Right lobe of liver (tissue), 6 donors: Measurements from ENCODE around the gene CEP85. TPM values are rescaled to one million over a fixed set of nuclear protein-coding genes. Genes with fewer than 3 reads are reported as not detected.

Source experiments
- ATAC-seq, 4 donors: fragments of 200-7000 bp; cut with Tn5 transposase; one replicate each; pipeline ENCODE4 v1.9.1; 2020; ENCODE audit warnings: mild to moderate bottlenecking in 4 of 4, moderate library complexity in 4 of 4
- DNase-seq, 3 donors: peaks; one replicate each; pipeline ENCODE4 v3.0.0-alpha.2; 2020
- H3K27ac ChIP-seq, 3 donors: fragments of 200-600 bp; one replicate each; pipeline ENCODE4 v1.8.0; 2022
- H3K27me3 ChIP-seq, 2 donors: fragments of 200-600 bp; one replicate each; pipeline ENCODE4 v1.8.0; 2022
- H3K36me3 ChIP-seq, 4 donors: fragments of 200-600 bp; sonication (generic) in 1 of 4; one replicate each; pipeline versions ENCODE4 v1.5.1 to v1.8.0; 2017 to 2022; ENCODE audit warnings: control low read depth in 1 of 4
- H3K4me1 ChIP-seq, 4 donors: fragments of 200-600 bp; sonication (generic) in 1 of 4; one replicate each; pipeline versions ENCODE4 v1.5.1 to v1.8.0; 2017 to 2022; ENCODE audit warnings: control low read depth in 1 of 4
- H3K4me3 ChIP-seq, 3 donors: fragments of 200-600 bp; one replicate each; pipeline ENCODE4 v1.8.0; 2022
- H3K9me3 ChIP-seq, 4 donors: fragments of 200-600 bp; sonication (generic) in 1 of 4; one replicate each; pipeline versions ENCODE4 v1.5.1 to v1.8.0; 2017 to 2022; ENCODE audit warnings: control low read depth in 1 of 4
- CTCF ChIP-seq, 4 donors: fragments of 200-600 bp in 3 of 4; fragments of 450-650 bp in 1 of 4; IDR thresholded peaks; one replicate each; pipeline versions ENCODE4 v1.5.1 to v1.8.0; 2016 to 2022; ENCODE audit warnings: antibody characterized with exemption in 4 of 4, mild to moderate bottlenecking in 2 of 4
- POLR2A ChIP-seq: fragments of 450-650 bp; IDR thresholded peaks from one replicate; pipeline ENCODE4 v1.6.1; 2017; ENCODE audit warnings: antibody characterized with exemption, mild to moderate bottlenecking
- WGBS: methylation state at CpG from one replicate; pipeline ENCODE4 v1.1.6; 2018; ENCODE audit warnings: low coverage, low lambda C conversion rate; ENCODE audit not compliant: insufficient coverage; ENCODE audit errors: missing lambda C conversion rate; 5-methylcytosine and 5-hydroxymethylcytosine counted together
- intact Hi-C, 2 donors: fragments of 100-400 bp; cut with DNase I; formaldehyde crosslinking; loops; one replicate each; pipeline versions ENCODE4 v1.11.2 to v1.14.1; 2022
- long read RNA-seq: library from polyadenylated mRNA; unstranded; transcript quantifications from one replicate; pipeline ENCODE4 v2.0.0, GENCODE V29; 2019
- total RNA-seq, 6 experiments: library from RNA; depleted of rRNA in 2 of 6; stranded (reverse); fragments of >200 nt in 2 of 6; fragmentation: NEBNext Ultra II Directional in 3 of 6; extraction: Animal tissue kit (Norgen Biotek cat#: 25700) in 3 of 6; gene quantifications; one replicate each; pipeline versions ENCODE4 v1.1.0 to v1.2.4, GENCODE V29; 2016 to 2023
- donor health status: DM: no; HTN: yes; CAD: no.
- donor health status: DM: no; HTN: no; CAD: no.
- donor health status: DM: no; HTN: no; CAD: no.
- donor health status: DM: no; HTN: yes; CAD: no.
- donor health status: DM: no; HTN: yes; CAD: no.

Gene CEP85, protein sequence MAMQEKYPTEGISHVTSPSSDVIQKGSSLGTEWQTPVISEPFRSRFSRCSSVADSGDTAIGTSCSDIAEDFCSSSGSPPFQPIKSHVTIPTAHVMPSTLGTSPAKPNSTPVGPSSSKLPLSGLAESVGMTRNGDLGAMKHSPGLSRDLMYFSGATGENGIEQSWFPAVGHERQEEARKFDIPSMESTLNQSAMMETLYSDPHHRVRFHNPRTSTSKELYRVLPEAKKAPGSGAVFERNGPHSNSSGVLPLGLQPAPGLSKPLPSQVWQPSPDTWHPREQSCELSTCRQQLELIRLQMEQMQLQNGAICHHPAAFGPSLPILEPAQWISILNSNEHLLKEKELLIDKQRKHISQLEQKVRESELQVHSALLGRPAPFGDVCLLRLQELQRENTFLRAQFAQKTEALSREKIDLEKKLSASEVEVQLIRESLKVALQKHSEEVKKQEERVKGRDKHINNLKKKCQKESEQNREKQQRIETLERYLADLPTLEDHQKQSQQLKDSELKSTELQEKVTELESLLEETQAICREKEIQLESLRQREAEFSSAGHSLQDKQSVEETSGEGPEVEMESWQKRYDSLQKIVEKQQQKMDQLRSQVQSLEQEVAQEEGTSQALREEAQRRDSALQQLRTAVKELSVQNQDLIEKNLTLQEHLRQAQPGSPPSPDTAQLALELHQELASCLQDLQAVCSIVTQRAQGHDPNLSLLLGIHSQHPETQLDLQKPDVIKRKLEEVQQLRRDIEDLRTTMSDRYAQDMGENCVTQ
- total RNA-seq, result 1 to 10 TPM; 5.2 to 7.8 (median 5.8) TPM
- long read RNA-seq, partial matches to known transcripts, result 0 of 1 reads
- long read RNA-seq, other reads (novel, unspliced or antisense), result 1 of 1 reads

DNA sequence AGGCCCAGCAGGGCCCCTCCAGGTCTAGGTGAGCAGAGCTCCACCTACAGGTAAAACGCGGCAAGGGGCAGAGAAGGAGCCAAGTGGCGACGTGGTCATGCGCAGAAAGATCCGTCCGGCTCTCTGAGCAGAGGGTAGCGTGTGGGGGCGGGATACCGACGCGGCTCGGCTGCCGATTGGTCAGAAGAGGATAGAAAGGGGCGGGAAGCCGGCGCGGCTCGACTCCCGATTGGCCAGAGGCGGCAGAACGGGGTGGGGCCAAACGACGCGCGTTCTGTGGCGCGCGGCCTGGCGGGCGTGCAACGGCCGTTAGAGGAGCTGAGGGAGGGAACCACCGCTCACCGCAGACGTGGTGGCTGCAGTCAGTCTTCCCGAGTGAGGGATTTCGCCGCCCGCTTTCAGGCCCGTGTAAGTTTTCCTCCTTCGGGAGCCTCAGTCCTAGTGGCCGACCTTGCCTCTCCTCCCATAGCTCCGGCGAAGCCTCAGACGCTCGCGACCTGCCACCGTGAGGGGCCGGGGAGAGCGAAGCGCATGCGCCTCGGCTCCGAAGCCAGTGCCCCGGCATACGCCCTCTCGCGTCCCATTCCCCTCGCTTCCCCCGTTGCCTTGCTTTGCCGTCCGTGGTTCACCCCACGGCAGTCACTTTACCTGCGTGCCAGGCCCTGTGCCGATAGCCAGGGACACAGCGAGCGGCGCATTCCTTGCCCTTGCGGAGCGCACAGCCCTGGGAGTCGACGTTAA, at the start of gene CEP85:
CEP85 (plus strand) TSS at position 298 of the 741 bp plus-strand sequence. CDS start 5,584 bp downstream, outside the sequence.
- Histone ChIP-seq H3K4me3 (peak within 1 kb of the TSS; percentile 57 to 72 (median 69)), H3K4me1 (peaks cover 0 to 16% (median 3%) of the 10 kb centered on the region in 4 donors), H3K27me3 (no peaks in the 10 kb centered on the region), H3K36me3 (peaks cover 0 to 4% (median 0%) of the 10 kb centered on the region in 4 donors), H3K9me3 (no peaks in the 10 kb centered on the region), H3K27ac (peak within 1 kb of the TSS; percentile 58 to 80 (median 70))
- intact Hi-C loops, result no loop called here
- peak; percentile 99 for DNase-seq
- peak; percentile 81 to 91 (median 89) for TF ChIP-seq CTCF (IDR thresholded peaks at IDR 0.05)
- TF ChIP-seq POLR2A, result peak; percentile 95
- 0% methylated on average over 16 of the region's 73 CpGs for WGBS
- ATAC-seq, result peak; percentile 95 to 96 (median 96)

DNA sequence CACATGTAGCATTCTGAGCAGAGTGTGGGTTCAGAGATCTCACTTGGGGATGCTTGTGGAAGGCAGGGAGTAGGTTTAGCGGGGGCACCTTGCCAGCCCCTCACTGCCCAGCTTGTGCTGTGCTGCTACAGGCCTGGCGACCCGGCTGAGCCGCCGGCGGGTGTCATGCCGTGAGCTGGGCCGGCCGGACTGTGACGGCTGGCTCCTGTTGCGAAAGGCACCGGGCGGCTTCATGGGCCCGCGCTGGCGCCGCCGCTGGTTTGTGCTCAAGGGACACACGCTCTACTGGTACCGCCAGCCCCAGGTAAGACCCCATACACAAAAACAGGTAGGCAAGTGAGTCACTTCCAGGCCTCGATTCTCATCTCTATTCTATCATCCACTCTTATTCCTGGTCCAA, 49.1 kb upstream of the CEP85 start:
- Histone ChIP-seq H3K9me3 (no peaks in the 10 kb centered on the region), H3K27me3 (no peaks in the 10 kb centered on the region), H3K4me3 (no peak overlapping the region), H3K27ac (no peak overlapping the region), H3K36me3 (no peaks in the 10 kb centered on the region), H3K4me1 (no peaks in the 10 kb centered on the region)
- 64% methylated on average over 1 of the region's 21 CpGs for WGBS
- no peak for ATAC-seq
- no peak for DNase-seq
- TF ChIP-seq CTCF (IDR thresholded peaks at IDR 0.05), result no peak
- TF ChIP-seq POLR2A, result no peak
- intact Hi-C loops, result no loop called here

GRCh38 chr1:26187882-26188281, 46.1 kb upstream of the CEP85 start:
- Histone ChIP-seq H3K4me1 (no peaks in the 10 kb centered on the region), H3K36me3 (no peaks in the 10 kb centered on the region), H3K4me3 (no peak overlapping the region), H3K9me3 (no peaks in the 10 kb centered on the region), H3K27me3 (no peaks in the 10 kb centered on the region), H3K27ac (no peak overlapping the region)
- WGBS, result no CpG with 5 or more reads among the region's 6 CpGs
- ATAC-seq (no peak), DNase-seq (no peak)
- intact Hi-C loops, result no loop called here
- TF ChIP-seq POLR2A (no peak), CTCF (IDR thresholded peaks at IDR 0.05) (no peak)

DNA sequence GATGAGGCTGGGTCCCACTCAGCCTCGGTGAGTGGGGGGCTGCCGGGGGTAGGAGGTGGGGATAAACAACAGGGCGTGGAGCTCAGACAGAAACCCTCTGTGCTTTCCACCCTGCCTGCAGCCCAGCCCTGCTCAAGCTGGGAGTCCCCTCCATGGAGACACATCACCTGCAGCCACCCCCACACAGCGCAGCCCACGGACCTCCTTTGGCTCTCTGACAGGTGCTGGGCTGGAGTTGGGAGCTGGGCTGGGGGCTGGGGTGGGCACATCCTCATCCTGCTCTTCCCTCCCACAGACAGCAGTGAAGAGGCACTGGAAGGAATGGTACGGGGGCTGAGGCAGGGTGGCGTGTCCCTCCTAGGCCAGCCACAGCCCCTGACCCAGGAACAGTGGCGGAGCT, 45.5 kb upstream of the CEP85 start:
- no peaks in the 10 kb centered on the region for H3K9me3 ChIP-seq
- WGBS, result no CpG with 5 or more reads among the region's 8 CpGs
- H3K4me3 ChIP-seq, result no peak overlapping the region
- H3K36me3 ChIP-seq, result no peaks in the 10 kb centered on the region
- TF ChIP-seq POLR2A (no peak), CTCF (IDR thresholded peaks at IDR 0.05) (no peak)
- H3K27me3 ChIP-seq, result no peaks in the 10 kb centered on the region
- no peak for ATAC-seq
- no peak for DNase-seq
- H3K4me1 ChIP-seq, result no peaks in the 10 kb centered on the region
- H3K27ac ChIP-seq, result no peak overlapping the region
- intact Hi-C loops, result no loop called here
